NCI-H1105 (cell line): ENCODE results near the gene STING1.
"Not testable (repeated sequence)": the region's sequence is repeated elsewhere in the genome, so short reads cannot be mapped to it uniquely, and the experiment has no call there.

Experiments
- DNase-seq: peaks from one replicate; lab custom pipeline; 2025; lab: John Stamatoyannopoulos, UW

STING1 gene

GRCh38 chr5:139462586-139463276 is 19.8 kb downstream of the STING1 start, which contains the start of gene ECSCR:
ECSCR (minus strand) TSS chr5:139462743; CDS start chr5:139462670, 73 bp downstream.
- DNase-seq, result no peak

- DNase-seq, result no peak
Measured at GRCh38 chr5:139461698-139462097, 20.9 kb downstream of the STING1 start.

- no peak for DNase-seq
Measured at GRCh38 chr5:139461176-139461575, 21.4 kb downstream of the STING1 start.

- no peak for DNase-seq
Measured at GRCh38 chr5:139460455-139460854, 22.1 kb downstream of the STING1 start.

GRCh38 chr5:139459451-139459934 is 23.1 kb downstream of the STING1 start:
- DNase-seq, result no peak

GRCh38 chr5:139458580-139459407 is 23.8 kb downstream of the STING1 start:
- DNase-seq, result no peak

GRCh38 chr5:139457653-139458306 is 24.8 kb downstream of the STING1 start:
- DNase-seq, result no peak

- no peak for DNase-seq
Measured at GRCh38 chr5:139457241-139457640, 25.3 kb downstream of the STING1 start.

GRCh38 chr5:139456776-139457175 is 25.8 kb downstream of the STING1 start:
- DNase-seq, result no peak

GRCh38 chr5:139454568-139455290 is 27.8 kb downstream of the STING1 start:
- no peak for DNase-seq

- DNase-seq, result no peak
Measured at GRCh38 chr5:139453683-139454567, 28.6 kb downstream of the STING1 start.

- no peak for DNase-seq
Measured at GRCh38 chr5:139451878-139452660, 30.5 kb downstream of the STING1 start.

- DNase-seq, result no peak
Measured at GRCh38 chr5:139451176-139451575, 31.4 kb downstream of the STING1 start.

- no peak for DNase-seq
Measured at GRCh38 chr5:139446956-139447779, 35.4 kb downstream of the STING1 start.

GRCh38 chr5:139445325-139446170 is 37.0 kb downstream of the STING1 start:
- no peak for DNase-seq

- no peak for DNase-seq
Measured at GRCh38 chr5:139443831-139444453, 38.6 kb downstream of the STING1 start.

- not testable (repeated sequence) for DNase-seq
Measured at GRCh38 chr5:139440416-139440815, 42.1 kb downstream of the STING1 start.
